ENCODE measurements around the gene PDZD4. TPM values are rescaled to one million over a fixed set of nuclear protein-coding genes. Genes with fewer than 3 reads are reported as not detected.
A peak's percentile ranks its signal among the peaks of the same experiment; 100 is the strongest.
"Not testable (repeated sequence)": the region's sequence is repeated elsewhere in the genome, so short reads cannot be mapped to it uniquely, and the experiment has no call there.

The PDZD4 gene
- total and polyA plus RNA-seq, 9 donors: 1.6 to 6.3 (median 3.8) TPM

- Histone ChIP-seq H3K27ac (ENCODE audit: low read length) (no peak overlapping the region), H3K4me1 (ENCODE audit: control insufficient read depth, insufficient read depth, low read length) (peaks cover 9% of the 10 kb centered on the region), H3K9me3 (replicated peaks; ENCODE audit: control insufficient read depth, low read depth, low read length) (no peaks in the 10 kb centered on the region), H3K36me3 (ENCODE audit: control insufficient read depth, insufficient read depth, low read length) (no peaks in the 10 kb centered on the region), H3K4me3 (ENCODE audit: low read length) (no peak overlapping the region), H3K27me3 (ENCODE audit: control insufficient read depth, insufficient read depth, low read length) (peaks cover 41% of the 10 kb centered on the region)
- WGBS (ENCODE audit: insufficient coverage): 80% methylated on average over 6 of the region's 10 CpGs
- no peak for DNase-seq
These were observed 6.0 kb downstream of the PDZD4 start for GRCh38 chrX:153824348-153824747.

DNA sequence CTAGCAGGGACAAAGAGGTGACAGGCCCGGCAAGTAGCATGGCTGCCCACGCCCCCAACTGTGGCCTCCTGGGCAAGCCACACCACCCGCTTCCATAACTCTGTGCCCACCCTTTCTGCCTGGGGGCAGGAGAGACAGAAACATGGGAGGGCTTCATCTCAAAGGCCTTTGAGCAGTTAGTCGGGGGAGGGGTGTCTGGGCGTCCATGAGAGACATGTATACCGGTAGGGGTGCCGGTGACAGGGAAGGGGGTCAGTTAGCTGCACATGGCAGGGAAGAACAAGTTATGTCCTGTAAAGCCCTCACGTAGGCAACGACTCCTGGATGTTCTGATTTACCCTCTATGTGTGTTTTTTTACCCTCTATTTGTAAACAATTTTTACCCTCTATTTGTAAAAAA, 9.3 kb downstream of the PDZD4 start:
- H3K36me3 ChIP-seq (ENCODE audit: control insufficient read depth, insufficient read depth, low read length): no peaks in the 10 kb centered on the region
- H3K9me3 ChIP-seq (replicated peaks; ENCODE audit: control insufficient read depth, low read depth, low read length): no peaks in the 10 kb centered on the region
- H3K4me1 ChIP-seq (ENCODE audit: control insufficient read depth, insufficient read depth, low read length): peaks cover 7% of the 10 kb centered on the region
- 79% methylated on average over 3 of the region's 9 CpGs for WGBS (ENCODE audit: insufficient coverage)
- no peak overlapping the region for H3K4me3 ChIP-seq (ENCODE audit: low read length)
- peaks cover 30% of the 10 kb centered on the region for H3K27me3 ChIP-seq (ENCODE audit: control insufficient read depth, insufficient read depth, low read length)
- DNase-seq: no peak
- H3K27ac ChIP-seq (ENCODE audit: low read length): no peak overlapping the region

GRCh38 chrX:153820601-153821000, 9.7 kb downstream of the PDZD4 start:
- no peak for DNase-seq
- Histone ChIP-seq H3K36me3 (ENCODE audit: control insufficient read depth, insufficient read depth, low read length) (no peaks in the 10 kb centered on the region), H3K9me3 (replicated peaks; ENCODE audit: control insufficient read depth, low read depth, low read length) (no peaks in the 10 kb centered on the region), H3K4me1 (ENCODE audit: control insufficient read depth, insufficient read depth, low read length) (peaks cover 7% of the 10 kb centered on the region), H3K4me3 (ENCODE audit: low read length) (no peak overlapping the region), H3K27me3 (ENCODE audit: control insufficient read depth, insufficient read depth, low read length) (peaks cover 30% of the 10 kb centered on the region), H3K27ac (ENCODE audit: low read length) (no peak overlapping the region)
- 87% methylated on average over 4 of the region's 7 CpGs for WGBS (ENCODE audit: insufficient coverage)

GRCh38 chrX:153819384-153820040, 10.8 kb downstream of the PDZD4 start:
- Histone ChIP-seq H3K4me3 (ENCODE audit: low read length) (peak overlapping the region; percentile 38), H3K27me3 (ENCODE audit: control insufficient read depth, insufficient read depth, low read length) (peaks cover 26% of the 10 kb centered on the region), H3K9me3 (replicated peaks; ENCODE audit: control insufficient read depth, low read depth, low read length) (no peaks in the 10 kb centered on the region), H3K4me1 (ENCODE audit: control insufficient read depth, insufficient read depth, low read length) (peaks cover 7% of the 10 kb centered on the region), H3K27ac (ENCODE audit: low read length) (no peak overlapping the region), H3K36me3 (ENCODE audit: control insufficient read depth, insufficient read depth, low read length) (no peaks in the 10 kb centered on the region)
- WGBS (ENCODE audit: insufficient coverage): 52% methylated on average over 10 of the region's 23 CpGs
- no peak for DNase-seq

DNA sequence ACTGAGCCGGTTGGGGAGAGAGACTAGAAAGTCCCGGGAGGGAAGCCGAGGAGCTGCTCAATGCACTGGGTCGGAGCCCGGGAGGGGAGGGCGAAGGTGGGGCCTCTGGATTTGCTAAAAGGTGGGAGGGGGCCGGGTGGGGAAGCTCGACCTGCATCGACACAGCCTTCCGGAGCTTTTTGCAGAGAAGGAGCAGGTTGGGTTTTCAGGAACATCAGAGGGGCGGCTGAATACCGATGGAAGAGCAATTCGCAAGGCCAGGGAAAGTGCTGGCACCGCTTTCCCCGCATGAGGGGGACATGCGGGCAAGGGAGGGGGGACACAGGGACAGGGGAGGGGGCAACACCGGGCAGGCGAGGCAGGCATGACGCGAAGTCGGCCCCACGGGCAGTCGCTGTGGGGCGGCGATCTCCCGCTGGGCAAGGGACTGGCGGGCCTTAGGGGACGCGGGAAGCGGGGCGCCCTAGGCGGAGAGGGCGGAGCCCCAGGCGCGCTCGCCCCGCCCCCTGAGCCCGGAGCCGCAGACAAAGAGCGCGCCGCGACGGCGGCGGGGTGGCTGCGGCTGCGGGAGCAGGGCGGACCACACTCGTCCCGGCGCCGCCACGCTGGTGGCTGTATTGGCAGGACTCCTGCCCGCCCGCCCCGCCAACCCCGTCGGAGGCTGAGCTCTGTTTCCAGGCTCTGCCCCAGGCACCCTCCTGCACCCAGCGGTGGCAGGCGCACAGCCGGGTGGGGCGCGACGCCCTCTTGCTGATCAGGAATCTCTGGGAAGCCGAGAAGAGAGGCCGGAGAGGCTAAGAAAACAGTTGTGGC, 11.6 kb downstream of the PDZD4 start:
- Histone ChIP-seq H3K27me3 (ENCODE audit: control insufficient read depth, insufficient read depth, low read length) (peaks cover 26% of the 10 kb centered on the region), H3K9me3 (replicated peaks; ENCODE audit: control insufficient read depth, low read depth, low read length) (no peaks in the 10 kb centered on the region), H3K36me3 (ENCODE audit: control insufficient read depth, insufficient read depth, low read length) (no peaks in the 10 kb centered on the region), H3K4me3 (ENCODE audit: low read length) (peak overlapping the region; percentile 38), H3K27ac (ENCODE audit: low read length) (no peak overlapping the region), H3K4me1 (ENCODE audit: control insufficient read depth, insufficient read depth, low read length) (peaks cover 7% of the 10 kb centered on the region)
- DNase-seq: no peak
- 19% methylated on average over 67 of the region's 67 CpGs for WGBS (ENCODE audit: insufficient coverage)

DNA sequence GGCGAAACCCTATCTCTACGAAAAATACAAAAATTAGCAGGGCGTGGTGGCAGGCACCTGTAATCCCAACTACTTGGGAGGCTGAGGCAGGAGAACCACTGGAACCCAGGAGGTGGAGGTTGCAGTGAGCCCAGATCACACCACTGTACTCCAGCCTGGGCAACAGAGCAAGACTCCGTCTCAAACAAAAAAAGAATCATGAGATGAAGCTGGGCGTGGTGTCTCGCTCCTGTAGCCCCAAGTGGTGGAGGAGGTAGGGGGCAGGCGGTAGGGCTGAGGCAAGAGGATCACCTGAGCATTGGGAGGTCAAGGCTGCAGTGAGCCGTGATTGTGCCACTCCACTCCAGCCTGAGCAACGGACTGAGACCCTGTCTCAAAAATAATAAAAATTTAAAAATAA, 12.3 kb downstream of the PDZD4 start:
- not testable (repeated sequence) for H3K4me3 ChIP-seq (ENCODE audit: low read length); H3K4me1 ChIP-seq (ENCODE audit: control insufficient read depth, insufficient read depth, low read length); DNase-seq; H3K9me3 ChIP-seq (replicated peaks; ENCODE audit: control insufficient read depth, low read depth, low read length); H3K27ac ChIP-seq (ENCODE audit: low read length); H3K36me3 ChIP-seq (ENCODE audit: control insufficient read depth, insufficient read depth, low read length)
- WGBS (ENCODE audit: insufficient coverage): 95% methylated on average over 3 of the region's 9 CpGs
- H3K27me3 ChIP-seq (ENCODE audit: control insufficient read depth, insufficient read depth, low read length): peaks cover 26% of the 10 kb centered on the region

- H3K36me3 ChIP-seq (ENCODE audit: control insufficient read depth, insufficient read depth, low read length): no peaks in the 10 kb centered on the region
- H3K27me3 ChIP-seq (ENCODE audit: control insufficient read depth, insufficient read depth, low read length): peaks cover 29% of the 10 kb centered on the region
- H3K4me3 ChIP-seq (ENCODE audit: low read length): no peak overlapping the region
- H3K9me3 ChIP-seq (replicated peaks; ENCODE audit: control insufficient read depth, low read depth, low read length): no peaks in the 10 kb centered on the region
- DNase-seq: no peak
- WGBS (ENCODE audit: insufficient coverage): 64% methylated on average over 9 of the region's 25 CpGs
- peaks cover 7% of the 10 kb centered on the region for H3K4me1 ChIP-seq (ENCODE audit: control insufficient read depth, insufficient read depth, low read length)
- H3K27ac ChIP-seq (ENCODE audit: low read length): no peak overlapping the region
These were observed 13.3 kb downstream of the PDZD4 start for GRCh38 chrX:153816831-153817690.

DNA sequence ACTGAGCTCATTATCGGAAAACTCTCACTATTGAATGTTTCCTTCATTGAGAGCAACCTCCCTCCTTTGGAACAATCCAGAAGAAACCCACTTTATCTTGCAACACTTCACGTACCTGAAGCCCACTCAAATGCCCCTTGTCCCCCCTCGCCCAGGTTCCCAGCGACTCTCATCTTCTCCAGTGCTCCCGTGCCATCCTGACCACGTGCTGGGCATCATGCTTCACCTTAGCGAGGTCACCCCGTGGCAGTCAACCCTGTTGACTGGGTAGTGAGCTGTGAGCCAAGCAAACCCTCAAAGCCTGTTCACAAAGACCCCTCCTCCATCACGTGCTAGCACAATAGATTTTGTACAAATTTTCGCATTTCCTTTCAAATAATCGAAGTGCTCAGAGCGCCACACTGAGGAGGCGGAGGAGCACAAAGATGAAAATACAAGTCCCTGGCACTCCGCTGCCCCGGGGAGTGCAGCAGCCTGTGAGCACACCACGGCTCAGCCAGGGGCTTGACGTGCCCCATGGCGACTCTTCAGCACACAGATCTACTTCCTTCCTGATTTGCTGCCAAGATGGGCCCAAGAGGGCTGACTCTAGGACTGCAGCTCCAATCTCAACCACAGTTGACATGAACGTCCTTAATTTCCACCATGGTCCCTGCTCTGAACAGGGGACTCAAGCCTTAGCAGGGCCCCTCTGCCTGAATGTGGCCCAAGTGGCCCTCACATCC, 15.6 kb downstream of the PDZD4 start:
- Histone ChIP-seq H3K27ac (ENCODE audit: low read length) (no peak overlapping the region), H3K27me3 (ENCODE audit: control insufficient read depth, insufficient read depth, low read length) (peaks cover 27% of the 10 kb centered on the region), H3K9me3 (replicated peaks; ENCODE audit: control insufficient read depth, low read depth, low read length) (no peaks in the 10 kb centered on the region), H3K4me3 (ENCODE audit: low read length) (no peak overlapping the region), H3K4me1 (ENCODE audit: control insufficient read depth, insufficient read depth, low read length) (peaks cover 7% of the 10 kb centered on the region), H3K36me3 (ENCODE audit: control insufficient read depth, insufficient read depth, low read length) (no peaks in the 10 kb centered on the region)
- no peak for DNase-seq
- 71% methylated on average over 17 of the region's 19 CpGs for WGBS (ENCODE audit: insufficient coverage)

GRCh38 chrX:153813161-153813560, 17.2 kb downstream of the PDZD4 start:
- WGBS (ENCODE audit: insufficient coverage): 97% methylated on average over 3 of the region's 5 CpGs
- H3K4me1 ChIP-seq (ENCODE audit: control insufficient read depth, insufficient read depth, low read length): no peaks in the 10 kb centered on the region

More at GRCh38 chrX:153813161-153813560, 17.2 kb downstream of the PDZD4 start:
- H3K27me3 ChIP-seq (ENCODE audit: control insufficient read depth, insufficient read depth, low read length): peaks cover 20% of the 10 kb centered on the region
- H3K9me3 ChIP-seq (replicated peaks; ENCODE audit: control insufficient read depth, low read depth, low read length): peaks cover 3% of the 10 kb centered on the region
- no peaks in the 10 kb centered on the region for H3K36me3 ChIP-seq (ENCODE audit: control insufficient read depth, insufficient read depth, low read length)
- H3K4me3 ChIP-seq (ENCODE audit: low read length): no peak overlapping the region
- no peak overlapping the region for H3K27ac ChIP-seq (ENCODE audit: low read length)
- DNase-seq: no peak

All from muscle of leg (tissue), 11 donors.